Left lung (tissue), 10 donors: ENCODE measurements around the gene MRLN. TPM values are rescaled to one million over a fixed set of nuclear protein-coding genes. Genes with fewer than 3 reads are reported as not detected.
A peak's percentile ranks its signal among the peaks of the same experiment; 100 is the strongest.
"Not testable (repeated sequence)": the region's sequence is repeated elsewhere in the genome, so short reads cannot be mapped to it uniquely, and the experiment has no call there.

Experiments used
- ATAC-seq: fragments of 200-7000 bp; cut with Tn5 transposase; one replicate; pipeline ENCODE4 v1.9.1; 2020; ENCODE audit warnings: moderate library complexity
- DNase-seq, 4 donors: peaks; one replicate each; pipeline ENCODE4 v3.0.0-alpha.2; 2013 to 2020
- H3K27ac ChIP-seq, 2 donors: fragments of 200-600 bp; sonication (generic) in 1 of 2; one replicate each; pipeline versions ENCODE4 v1.5.0 to v1.8.0; 2020 to 2021
- H3K27me3 ChIP-seq, 2 donors: fragments of 200-600 bp; sonication (generic) in 1 of 2; one replicate each; pipeline versions ENCODE4 v1.5.0 to v1.8.0; 2020 to 2021
- H3K36me3 ChIP-seq, 2 donors: fragments of 200-600 bp; sonication (generic) in 1 of 2; one replicate each; pipeline versions ENCODE4 v1.5.0 to v1.8.0; 2020 to 2021
- H3K4me1 ChIP-seq, 2 donors: fragments of 200-600 bp; one replicate each; pipeline ENCODE4 v1.8.0; 2021
- H3K4me3 ChIP-seq, 2 donors: fragments of 200-600 bp; sonication (generic) in 1 of 2; one replicate each; pipeline versions ENCODE4 v1.5.0 to v1.8.0; 2020 to 2021; ENCODE audit warnings: mild to moderate bottlenecking in 1 of 2
- H3K9me3 ChIP-seq, 2 donors: fragments of 200-600 bp; sonication (generic) in 1 of 2; one replicate each; pipeline versions ENCODE4 v1.5.0 to v1.8.0; 2020 to 2021
- CTCF ChIP-seq, 2 donors: fragments of 200-600 bp; sonication (generic) in 1 of 2; IDR thresholded peaks; one replicate each; pipeline versions ENCODE4 v1.5.0 to v1.8.0; 2021; ENCODE audit warnings: antibody characterized with exemption in 2 of 2
- intact Hi-C, 2 donors: fragments of 100-400 bp; cut with DNase I; formaldehyde crosslinking; loops; one replicate each; pipeline versions ENCODE4 v1.11.2 to v1.14.2; 2022
- polyA plus RNA-seq, 6 donors: library from polyadenylated mRNA; unstranded; fragments of 120-200 nt; gene quantifications; one replicate each; pipeline ENCODE4 v1.2.1, GENCODE V29; 2013; ENCODE audit not compliant: insufficient read length in 6 of 6
- total RNA-seq, 2 donors: library from RNA; stranded (reverse); fragmentation: NEBNext Ultra II Directional; extraction: Animal tissue kit (Norgen Biotek cat#: 25700); gene quantifications; one replicate each; pipeline ENCODE4 v1.2.1, GENCODE V29; 2021
- donor health status: DM: no; HTN: yes; CAD: no.
- donor health status: DM: no; HTN: no; CAD: no.

Gene MRLN
- total and polyA plus RNA-seq, 8 donors = 0.41 to 0.79 (median 0.59) TPM; not detected in 2

- no peaks in the 10 kb centered on the region for H3K36me3 ChIP-seq
- H3K9me3 ChIP-seq = peaks cover 0 to 3% of the 10 kb centered on the region in 2 donors
- intact Hi-C loops = no loop called here
- ATAC-seq (no peak), DNase-seq (no peak)
- no peaks in the 10 kb centered on the region for H3K4me1 ChIP-seq
- H3K27ac ChIP-seq = no peak overlapping the region
- no peak for TF ChIP-seq CTCF (IDR thresholded peaks at IDR 0.05)
- no peaks in the 10 kb centered on the region for H3K27me3 ChIP-seq
- no peak overlapping the region for H3K4me3 ChIP-seq
These were observed 8.0 kb downstream of the MRLN start for GRCh38 chr10:59745163-59745650.

- H3K4me3 ChIP-seq, H3K27ac ChIP-seq, ATAC-seq, H3K4me1 ChIP-seq, H3K9me3 ChIP-seq, H3K36me3 ChIP-seq, H3K27me3 ChIP-seq, intact Hi-C loops, DNase-seq: not testable (repeated sequence)
These were observed 8.5 kb downstream of the MRLN start for GRCh38 chr10:59744762-59745161.

DNA sequence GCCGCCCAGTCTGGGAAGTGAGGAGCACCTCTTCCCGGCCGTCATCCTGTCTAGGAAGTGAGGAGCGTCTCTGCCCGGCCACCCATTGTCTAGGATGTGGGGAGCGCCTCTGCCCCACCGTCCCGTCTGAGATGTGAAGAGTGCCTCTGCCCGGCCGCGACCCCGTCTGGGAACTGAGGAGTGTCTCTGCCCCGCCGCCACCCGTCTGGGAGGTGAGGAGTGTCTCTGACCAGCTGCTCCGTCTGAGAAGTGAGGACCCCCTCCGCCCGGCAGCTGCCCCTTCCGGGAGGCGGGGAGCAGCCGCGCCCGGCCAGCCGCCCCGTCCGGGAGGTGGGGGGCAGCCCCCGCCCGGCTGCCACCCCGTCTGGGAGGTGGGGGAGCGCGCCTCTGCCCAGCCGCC, 9.1 kb downstream of the MRLN start:
- peak in 1 of 4 donors; percentile 64 for DNase-seq
- H3K36me3 ChIP-seq, intact Hi-C loops, H3K27me3 ChIP-seq, ATAC-seq, H3K4me3 ChIP-seq, H3K4me1 ChIP-seq, H3K27ac ChIP-seq, H3K9me3 ChIP-seq: not testable (repeated sequence)

- no peak overlapping the region for H3K4me3 ChIP-seq
- H3K27ac ChIP-seq = no peak overlapping the region
- no peaks in the 10 kb centered on the region for H3K4me1 ChIP-seq
- no peaks in the 10 kb centered on the region for H3K36me3 ChIP-seq
- ATAC-seq (no peak), DNase-seq (no peak)
- no peak for TF ChIP-seq CTCF (IDR thresholded peaks at IDR 0.05)
- H3K27me3 ChIP-seq = peaks cover 0 to 3% of the 10 kb centered on the region in 2 donors
- peaks cover 0 to 3% of the 10 kb centered on the region in 2 donors for H3K9me3 ChIP-seq
- intact Hi-C loops = no loop called here
These were observed 11.7 kb downstream of the MRLN start for GRCh38 chr10:59741583-59741982.

- Histone ChIP-seq H3K27me3 (peaks cover 0 to 3% of the 10 kb centered on the region in 2 donors), H3K36me3 (no peaks in the 10 kb centered on the region), H3K4me1 (no peaks in the 10 kb centered on the region), H3K9me3 (peaks cover 0 to 3% of the 10 kb centered on the region in 2 donors), H3K4me3 (no peak overlapping the region), H3K27ac (no peak overlapping the region)
- intact Hi-C loops = no loop called here
- ATAC-seq (no peak), DNase-seq (no peak)
- TF ChIP-seq CTCF (IDR thresholded peaks at IDR 0.05) = no peak
These were observed 12.2 kb downstream of the MRLN start for GRCh38 chr10:59741048-59741447.

- ATAC-seq = no peak
- no peak overlapping the region for H3K27ac ChIP-seq
- intact Hi-C loops = no loop called here
- no peaks in the 10 kb centered on the region for H3K4me1 ChIP-seq
- no peak for DNase-seq
- H3K36me3 ChIP-seq = no peaks in the 10 kb centered on the region
- no peaks in the 10 kb centered on the region for H3K9me3 ChIP-seq
- no peak overlapping the region for H3K4me3 ChIP-seq
- no peak for TF ChIP-seq CTCF (IDR thresholded peaks at IDR 0.05)
- peaks cover 0 to 3% of the 10 kb centered on the region in 2 donors for H3K27me3 ChIP-seq
These were observed 16.5 kb downstream of the MRLN start for GRCh38 chr10:59736749-59737148.
